Sciatic nerve (tissue), 1 donor: ENCODE data around the gene ARID1B. TPM values are rescaled to one million over a fixed set of nuclear protein-coding genes. Genes with fewer than 3 reads are reported as not detected.

ENCODE experiments used
- microRNA-seq: library from miRNA; unstranded; fragments of <30 nt; microRNA quantifications from one replicate; pipeline ENCODE4 v1.2.0, GENCODE V29; 2020
- total RNA-seq: library from RNA; stranded (reverse); fragmentation: NEBNext Ultra II Directional; extraction: Animal tissue kit (Norgen Biotek cat#: 25700); gene quantifications from one replicate; pipeline ENCODE4 v1.2.1, GENCODE V29; 2021
- donor health status: DM: no; HTN: no; CAD: no.

ARID1B gene
- total RNA-seq, 1 donor from 2014 or later: 142 TPM

Small RNA genes lying within 50 kb of the gene (microRNA-seq; reads per million reads assigned to microRNA genes)
- gene MIR4466: not detected
